OCI-LY3 (cell line): ENCODE data around the gene ZNF665.

Source experiments
- CTCF ChIP-seq: fragments of 200-600, 300-600 bp; sonication (generic); IDR thresholded peaks from 2 replicates; pipeline ENCODE4 v1.5.1; 2014; ENCODE audit warnings: antibody characterized with exemption, low read length, low read depth
- EZH2phosphoT487 ChIP-seq: fragments of 200-600 bp; shearing (Covaris generic); IDR thresholded peaks from 2 replicates; pipeline ENCODE4 v1.6.1; 2018; ENCODE audit warnings: antibody characterized with exemption, mixed run types, low read depth

GRCh38 chr19:53190253-53190652 is 2.9 kb downstream of the ZNF665 start:
- no peak for TF ChIP-seq CTCF
- TF ChIP-seq EZH2phosphoT487: no peak
